CD8-positive, alpha-beta memory T cell (primary cell): Measurements from ENCODE around the gene PALLD. TPM values are rescaled to one million over a fixed set of nuclear protein-coding genes. Genes with fewer than 3 reads are reported as not detected.

Experiments used
- CTCF ChIA-PET: fragments of 350-600 bp; sonication (Branson Sonifier 250); formaldehyde crosslinking; loops from one replicate; lab custom pipeline; 2021; ENCODE audit warnings: antibody characterized with exemption; lab: Charles Lee
- POLR2A ChIA-PET: fragments of 350-600 bp; sonication (Branson Sonifier 250); formaldehyde crosslinking; loops from one replicate; lab custom pipeline; 2021; ENCODE audit warnings: antibody characterized with exemption; lab: Charles Lee
- DNase-seq, 5 donors: peaks; one replicate each; pipeline versions ENCODE4 v3.0.0 to v3.0.0-alpha.2; 2020 to 2022; ENCODE audit warnings: mixed read lengths in 1 of 5
- H3K27ac ChIP-seq: one replicate; pipeline ENCODE4 v1.7.0; 2013; ENCODE audit warnings: low read depth, mild to moderate bottlenecking, low read length, moderate library complexity
- H3K27me3 ChIP-seq: 2 replicates; pipeline ENCODE4 v1.7.0; 2013; ENCODE audit warnings: low read length, mild to moderate bottlenecking; ENCODE audit not compliant: insufficient read depth, poor library complexity, severe bottlenecking
- H3K36me3 ChIP-seq: 2 replicates; pipeline ENCODE4 v1.7.0; 2013; ENCODE audit warnings: mild to moderate bottlenecking, low read length, moderate library complexity; ENCODE audit not compliant: insufficient read depth
- H3K4me1 ChIP-seq: 2 replicates; pipeline ENCODE4 v1.7.0; 2013; ENCODE audit warnings: mild to moderate bottlenecking, low read length, moderate library complexity; ENCODE audit not compliant: insufficient read depth
- H3K4me3 ChIP-seq: 2 replicates; pipeline ENCODE4 v1.7.0; 2013; ENCODE audit warnings: mild to moderate bottlenecking, low read length
- H3K9me3 ChIP-seq: 2 replicates; pipeline ENCODE4 v1.7.0; 2013; ENCODE audit warnings: mild to moderate bottlenecking, low read length
- H3K27ac Mint-ChIP-seq, 8 donors: one replicate each; pipeline ENCODE4 v1.8.0; 2020 to 2021; ENCODE audit warnings: mixed read lengths in 8 of 8, mild to moderate bottlenecking in 6 of 8, inconsistent platforms in 3 of 8, moderate library complexity in 3 of 8
- H3K27me3 Mint-ChIP-seq, 2 donors: one replicate each; pipeline ENCODE4 v1.8.0; 2020 to 2021; ENCODE audit warnings: mixed read lengths in 2 of 2, mild to moderate bottlenecking in 1 of 2, moderate library complexity in 1 of 2
- H3K36me3 Mint-ChIP-seq, 3 donors: one replicate each; pipeline ENCODE4 v1.8.0; 2020 to 2021; ENCODE audit warnings: mixed read lengths in 3 of 3, inconsistent platforms in 1 of 3, mild to moderate bottlenecking in 1 of 3
- H3K4me1 Mint-ChIP-seq, 3 donors: one replicate each; pipeline ENCODE4 v1.8.0; 2020 to 2021; ENCODE audit warnings: mixed read lengths in 3 of 3, inconsistent platforms in 1 of 3, mild to moderate bottlenecking in 1 of 3
- H3K4me3 Mint-ChIP-seq, 7 donors: one replicate each; pipeline ENCODE4 v1.8.0; 2020 to 2021; ENCODE audit warnings: mixed read lengths in 7 of 7, mild to moderate bottlenecking in 6 of 7, moderate library complexity in 4 of 7, inconsistent platforms in 2 of 7
- H3K9me3 Mint-ChIP-seq, 5 donors: one replicate each; pipeline ENCODE4 v1.8.0; 2020 to 2022; ENCODE audit warnings: mixed read lengths in 5 of 5, mild to moderate bottlenecking in 3 of 5, moderate library complexity in 2 of 5, inconsistent platforms in 1 of 5
- polyA plus RNA-seq: library from polyadenylated mRNA; unstranded; fragments of 300-500 nt; fragmentation: Illumina TruSeq; gene quantifications from one replicate; pipeline ENCODE4 v1.2.3, GENCODE V29; 2021
- total RNA-seq, 2 experiments: library from RNA; stranded (reverse); gene quantifications; one replicate each; pipeline ENCODE4 v1.2.3, GENCODE V29; 2021

PALLD gene
- total and polyA plus RNA-seq, 3 experiments from 2014 or later, result 0.35 to 0.97 (median 0.47) TPM

- H3K27me3 Mint-ChIP-seq, result peaks cover 2 to 27% of the 10 kb centered on the region in 2 donors
- POLR2A ChIA-PET, result no interaction called here
- H3K27ac Mint-ChIP-seq, result no peak overlapping the region
- no peak overlapping the region for H3K27ac ChIP-seq
- H3K9me3 Mint-ChIP-seq, result no peaks in the 10 kb centered on the region
- H3K36me3 ChIP-seq, result no peaks in the 10 kb centered on the region
- DNase-seq, result no peak
- H3K9me3 ChIP-seq, result no peaks in the 10 kb centered on the region
- no peaks in the 10 kb centered on the region for H3K4me1 Mint-ChIP-seq
- H3K4me3 ChIP-seq, result no peak overlapping the region
- H3K36me3 Mint-ChIP-seq, result no peaks in the 10 kb centered on the region
- no peak overlapping the region for H3K4me3 Mint-ChIP-seq
- CTCF ChIA-PET, result no interaction called here
- no peaks in the 10 kb centered on the region for H3K27me3 ChIP-seq
- H3K4me1 ChIP-seq, result no peaks in the 10 kb centered on the region
Observed at GRCh38 chr4:168555437-168555836, 58.6 kb downstream of the PALLD start.

- POLR2A ChIA-PET, result no interaction called here
- H3K4me3 Mint-ChIP-seq, result no peak overlapping the region
- Histone ChIP-seq H3K4me1 (no peaks in the 10 kb centered on the region), H3K36me3 (no peaks in the 10 kb centered on the region), H3K9me3 (no peaks in the 10 kb centered on the region), H3K4me3 (no peak overlapping the region), H3K27ac (no peak overlapping the region), H3K27me3 (no peaks in the 10 kb centered on the region)
- no peak for DNase-seq
- peaks cover 4 to 24% of the 10 kb centered on the region in 2 donors for H3K27me3 Mint-ChIP-seq
- CTCF ChIA-PET, result interaction anchor here (1.0 kb wide), 1 partner anchor 8 kb away, joined by 3 read pairs; no protein-coding TSS in a partner anchor
- H3K4me1 Mint-ChIP-seq, result no peaks in the 10 kb centered on the region
- no peak overlapping the region for H3K27ac Mint-ChIP-seq
- H3K9me3 Mint-ChIP-seq, result no peaks in the 10 kb centered on the region
- no peaks in the 10 kb centered on the region for H3K36me3 Mint-ChIP-seq
Observed at GRCh38 chr4:168557658-168558057, 60.8 kb downstream of the PALLD start.

- Histone ChIP-seq H3K36me3 (no peaks in the 10 kb centered on the region), H3K27me3 (no peaks in the 10 kb centered on the region), H3K27ac (no peak overlapping the region), H3K4me3 (no peak overlapping the region), H3K4me1 (no peaks in the 10 kb centered on the region), H3K9me3 (no peaks in the 10 kb centered on the region)
- DNase-seq, result no peak
- H3K9me3 Mint-ChIP-seq, result no peaks in the 10 kb centered on the region
- no peaks in the 10 kb centered on the region for H3K36me3 Mint-ChIP-seq
- H3K4me1 Mint-ChIP-seq, result no peaks in the 10 kb centered on the region
- peaks cover 4 to 28% of the 10 kb centered on the region in 2 donors for H3K27me3 Mint-ChIP-seq
- ChIA-PET CTCF (no interaction called here), POLR2A (no interaction called here)
- no peak overlapping the region for H3K27ac Mint-ChIP-seq
- no peak overlapping the region for H3K4me3 Mint-ChIP-seq
Observed at GRCh38 chr4:168558599-168558998, 61.7 kb downstream of the PALLD start.

- Histone ChIP-seq H3K36me3 (no peaks in the 10 kb centered on the region), H3K27me3 (no peaks in the 10 kb centered on the region), H3K4me1 (no peaks in the 10 kb centered on the region), H3K9me3 (no peaks in the 10 kb centered on the region), H3K4me3 (no peak overlapping the region), H3K27ac (no peak overlapping the region)
- no peaks in the 10 kb centered on the region for H3K4me1 Mint-ChIP-seq
- DNase-seq, result no peak
- no peaks in the 10 kb centered on the region for H3K36me3 Mint-ChIP-seq
- no peak overlapping the region for H3K27ac Mint-ChIP-seq
- H3K4me3 Mint-ChIP-seq, result no peak overlapping the region
- ChIA-PET POLR2A (no interaction called here), CTCF (no interaction called here)
- H3K9me3 Mint-ChIP-seq, result no peaks in the 10 kb centered on the region
- H3K27me3 Mint-ChIP-seq, result peaks cover 9 to 21% of the 10 kb centered on the region in 2 donors
Observed at GRCh38 chr4:168560184-168561180, 63.6 kb downstream of the PALLD start.

GRCh38 chr4:168562041-168562571 lies 65.3 kb downstream of the PALLD start:
- H3K9me3 Mint-ChIP-seq, result no peaks in the 10 kb centered on the region
- no peak for DNase-seq
- H3K4me3 Mint-ChIP-seq, result no peak overlapping the region
- no peaks in the 10 kb centered on the region for H3K4me1 Mint-ChIP-seq
- no peak overlapping the region for H3K27ac ChIP-seq
- H3K27me3 ChIP-seq, result no peaks in the 10 kb centered on the region
- POLR2A ChIA-PET, result no interaction called here
- H3K27ac Mint-ChIP-seq, result no peak overlapping the region
- no peaks in the 10 kb centered on the region for H3K4me1 ChIP-seq
- H3K4me3 ChIP-seq, result no peak overlapping the region
- no peaks in the 10 kb centered on the region for H3K36me3 ChIP-seq
- CTCF ChIA-PET, result no interaction called here
- peaks cover 6 to 23% of the 10 kb centered on the region in 2 donors for H3K27me3 Mint-ChIP-seq
- no peaks in the 10 kb centered on the region for H3K36me3 Mint-ChIP-seq
- no peaks in the 10 kb centered on the region for H3K9me3 ChIP-seq

- H3K36me3 Mint-ChIP-seq, result no peaks in the 10 kb centered on the region
- H3K4me3 Mint-ChIP-seq, result no peak overlapping the region
- Histone ChIP-seq H3K4me1 (no peaks in the 10 kb centered on the region), H3K4me3 (no peak overlapping the region), H3K27ac (no peak overlapping the region), H3K36me3 (no peaks in the 10 kb centered on the region), H3K9me3 (no peaks in the 10 kb centered on the region), H3K27me3 (no peaks in the 10 kb centered on the region)
- H3K9me3 Mint-ChIP-seq, result no peaks in the 10 kb centered on the region
- no peak for DNase-seq
- peaks cover 0 to under 1% (median 0%) of the 10 kb centered on the region in 3 donors for H3K4me1 Mint-ChIP-seq
- peaks cover 6 to 10% of the 10 kb centered on the region in 2 donors for H3K27me3 Mint-ChIP-seq
- ChIA-PET CTCF (no interaction called here), POLR2A (no interaction called here)
- no peak overlapping the region for H3K27ac Mint-ChIP-seq
Observed at GRCh38 chr4:168564023-168564422, 67.2 kb downstream of the PALLD start.

- ChIA-PET POLR2A (no interaction called here), CTCF (no interaction called here)
- H3K9me3 ChIP-seq, result no peaks in the 10 kb centered on the region
- Mint-ChIP-seq H3K36me3 (no peaks in the 10 kb centered on the region), H3K4me3 (no peak overlapping the region), H3K27me3 (peaks cover 6 to 10% of the 10 kb centered on the region in 2 donors), H3K4me1 (peaks cover 0 to 9% (median 0%) of the 10 kb centered on the region in 3 donors), H3K27ac (no peak overlapping the region), H3K9me3 (no peaks in the 10 kb centered on the region)
- no peaks in the 10 kb centered on the region for H3K36me3 ChIP-seq
- DNase-seq, result no peak
- no peaks in the 10 kb centered on the region for H3K4me1 ChIP-seq
- H3K27ac ChIP-seq, result no peak overlapping the region
- no peak overlapping the region for H3K4me3 ChIP-seq
- H3K27me3 ChIP-seq, result no peaks in the 10 kb centered on the region
Observed at GRCh38 chr4:168565130-168565529, 68.3 kb downstream of the PALLD start.

- H3K27me3 Mint-ChIP-seq, result peaks cover 5 to 15% of the 10 kb centered on the region in 2 donors
- no peaks in the 10 kb centered on the region for H3K9me3 Mint-ChIP-seq
- no peak overlapping the region for H3K4me3 ChIP-seq
- POLR2A ChIA-PET, result no interaction called here
- no peak for DNase-seq
- H3K4me1 Mint-ChIP-seq, result peaks cover 0 to 9% (median 0%) of the 10 kb centered on the region in 3 donors
- H3K27ac Mint-ChIP-seq, result no peak overlapping the region
- peaks cover 0 to 1% (median 0%) of the 10 kb centered on the region in 3 donors for H3K36me3 Mint-ChIP-seq
- H3K9me3 ChIP-seq, result no peaks in the 10 kb centered on the region
- H3K27ac ChIP-seq, result no peak overlapping the region
- H3K4me3 Mint-ChIP-seq, result no peak overlapping the region
- CTCF ChIA-PET, result no interaction called here
- no peaks in the 10 kb centered on the region for H3K4me1 ChIP-seq
- H3K36me3 ChIP-seq, result no peaks in the 10 kb centered on the region
- no peaks in the 10 kb centered on the region for H3K27me3 ChIP-seq
Observed at GRCh38 chr4:168566726-168567125, 69.9 kb downstream of the PALLD start.
